Medulla oblongata (tissue), 1 donor: ENCODE data around the gene SLC6A6.

Source experiments
- DNase-seq: peaks from one replicate; pipeline ENCODE4 v3.0.0-alpha.2; 2015; ENCODE audit errors: extremely low spot score

Gene SLC6A6

DNA sequence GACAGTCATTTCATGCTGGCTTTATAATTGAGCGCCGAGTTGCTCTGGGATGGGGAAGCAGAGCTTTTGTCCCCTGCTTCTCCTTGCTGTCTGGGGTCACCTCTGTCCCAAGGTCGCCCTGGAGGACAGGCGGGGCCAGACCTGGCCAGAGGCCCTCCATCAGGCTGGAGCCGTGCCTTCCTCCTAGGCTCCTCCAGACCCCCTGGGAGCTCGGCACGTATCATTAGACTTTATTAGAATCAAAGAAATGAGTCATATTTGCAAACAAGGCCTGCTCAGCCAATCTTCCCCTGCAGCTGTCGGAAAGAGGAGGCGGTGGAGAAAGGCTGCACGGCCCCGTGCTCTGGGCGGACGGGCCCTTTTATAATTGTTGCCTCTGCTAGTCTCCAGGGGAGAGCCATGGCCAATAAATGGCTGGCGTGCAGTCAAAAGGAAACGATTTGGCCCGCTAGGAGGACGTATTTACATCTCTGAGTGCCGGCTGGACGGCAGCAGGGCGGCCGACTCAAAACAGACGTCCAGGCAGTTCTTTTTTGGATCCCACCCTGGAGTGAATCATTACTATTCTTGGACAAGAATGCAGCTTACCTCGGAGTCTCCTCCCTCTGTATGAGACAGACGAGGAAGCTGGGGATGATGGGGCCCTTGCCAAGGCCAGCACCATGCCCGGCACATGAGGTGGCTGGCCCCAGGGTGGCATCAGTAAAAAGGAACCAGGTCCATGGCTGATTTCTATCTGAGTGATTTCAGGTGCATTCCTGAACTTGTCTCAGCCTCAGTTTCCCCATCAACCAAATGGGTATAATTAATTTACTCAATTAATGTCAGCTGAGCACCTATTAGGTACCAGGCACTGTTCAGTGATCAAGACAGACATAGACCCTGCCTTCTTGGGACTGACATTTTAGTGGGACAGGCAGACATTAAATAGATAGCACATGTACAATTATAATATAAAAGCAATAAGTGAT, 50.6 kb downstream of the SLC6A6 start:
- DNase-seq, result peak; percentile 83

DNA sequence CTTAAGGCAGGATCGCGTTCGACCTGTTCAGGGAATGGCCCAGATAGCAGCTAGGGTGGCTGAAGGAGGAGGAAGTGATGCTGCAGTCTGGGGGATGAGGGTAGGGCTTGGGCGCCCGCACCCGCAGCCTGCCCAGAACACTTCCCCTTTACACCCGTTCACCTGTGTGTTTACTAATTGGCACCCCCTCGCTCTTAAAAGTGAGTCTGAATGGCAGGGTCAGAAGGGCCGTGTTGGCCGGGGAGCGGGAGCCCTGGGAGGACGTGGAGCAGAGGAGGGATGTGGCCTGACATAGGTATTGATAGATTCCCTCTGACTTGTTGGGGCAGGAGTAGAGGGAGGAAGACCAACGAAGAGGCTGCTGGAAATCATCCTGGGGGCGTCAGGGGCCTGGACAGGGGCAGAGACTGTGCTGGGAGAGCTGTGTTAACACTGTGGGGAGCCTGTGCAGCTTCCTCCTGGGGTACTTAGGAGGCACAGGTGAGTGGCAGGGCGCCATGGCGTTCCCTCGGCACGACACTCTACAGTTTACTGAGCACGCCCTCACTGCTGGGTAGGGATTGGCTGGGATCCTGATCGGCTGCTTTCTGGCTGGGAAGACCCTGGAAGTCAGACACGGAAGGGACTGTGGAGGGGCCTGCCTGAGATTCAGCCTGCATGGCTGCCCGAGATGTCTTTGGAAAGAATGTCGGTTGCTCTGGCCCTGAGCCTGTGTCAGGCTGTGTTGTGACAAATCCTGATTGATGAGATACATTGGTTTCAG, 51.7 kb downstream of the SLC6A6 start:
- no peak for DNase-seq

DNA sequence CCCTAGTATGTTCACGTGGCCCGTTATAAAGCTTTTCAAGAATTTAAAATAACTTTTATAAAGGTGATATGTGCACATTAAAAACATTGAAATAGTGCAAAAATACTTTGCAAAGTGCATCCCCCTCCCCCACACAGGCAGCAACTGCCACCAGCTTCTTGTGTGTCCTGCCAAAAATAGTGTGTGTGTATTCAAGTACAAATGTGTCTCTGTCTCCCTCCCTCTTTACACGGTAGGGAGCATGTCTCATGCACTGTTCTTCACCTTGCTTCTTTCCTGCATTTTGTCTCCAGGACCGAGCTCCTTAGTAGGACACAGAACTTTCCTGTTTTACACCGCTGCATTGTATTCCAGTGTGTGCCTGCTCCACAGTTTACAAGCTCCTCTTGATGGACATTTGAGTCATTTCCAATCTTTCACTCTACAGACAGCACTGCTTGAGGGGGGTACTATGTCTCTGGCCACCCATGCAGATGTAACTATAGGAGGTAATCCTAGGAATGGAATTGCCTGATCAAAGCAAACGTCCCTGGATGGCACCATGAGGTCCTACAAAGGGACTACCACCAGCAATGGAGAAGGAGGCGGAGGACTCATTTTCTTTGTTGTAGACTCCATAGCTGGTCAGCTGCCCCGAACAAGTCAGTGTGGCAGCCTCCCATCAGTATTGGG, 52.4 kb downstream of the SLC6A6 start:
- DNase-seq, result no peak

DNA sequence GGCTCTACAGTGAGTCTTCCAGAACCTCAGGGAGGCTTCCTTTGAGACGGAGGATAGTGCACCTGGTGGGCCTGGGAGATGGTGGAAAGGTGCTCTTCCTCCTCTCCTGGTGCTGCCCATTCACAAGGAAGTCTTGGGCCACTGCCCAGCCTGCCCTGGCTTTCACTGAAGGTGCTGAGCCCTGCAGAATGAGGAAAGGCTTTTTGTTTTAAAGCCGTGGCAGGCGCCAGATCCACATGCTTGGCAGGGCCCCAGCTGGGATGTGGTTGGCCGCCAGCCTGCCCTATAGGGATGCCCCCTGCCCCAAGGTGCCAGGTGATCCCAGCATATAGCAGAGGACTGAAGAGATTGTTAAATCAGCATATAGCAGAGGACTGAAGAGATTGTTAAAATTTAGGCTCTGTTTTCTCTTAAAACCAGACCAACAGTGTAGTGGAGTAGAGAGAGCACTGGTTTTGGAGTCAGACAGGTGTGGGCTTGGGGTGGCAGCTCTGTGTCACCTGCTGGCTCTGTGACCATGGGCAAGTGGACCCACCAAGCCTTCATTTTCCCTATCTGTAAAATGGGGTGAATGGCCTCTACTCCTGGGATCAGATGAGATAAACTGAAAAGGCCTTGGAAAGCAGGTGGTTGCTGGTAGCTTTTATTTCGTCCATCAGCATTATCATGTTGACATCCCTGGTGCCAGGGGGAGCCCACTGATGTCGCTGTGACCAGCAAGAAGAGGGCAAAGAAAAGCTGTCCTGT, 53.3 kb downstream of the SLC6A6 start:
- no peak for DNase-seq

DNA sequence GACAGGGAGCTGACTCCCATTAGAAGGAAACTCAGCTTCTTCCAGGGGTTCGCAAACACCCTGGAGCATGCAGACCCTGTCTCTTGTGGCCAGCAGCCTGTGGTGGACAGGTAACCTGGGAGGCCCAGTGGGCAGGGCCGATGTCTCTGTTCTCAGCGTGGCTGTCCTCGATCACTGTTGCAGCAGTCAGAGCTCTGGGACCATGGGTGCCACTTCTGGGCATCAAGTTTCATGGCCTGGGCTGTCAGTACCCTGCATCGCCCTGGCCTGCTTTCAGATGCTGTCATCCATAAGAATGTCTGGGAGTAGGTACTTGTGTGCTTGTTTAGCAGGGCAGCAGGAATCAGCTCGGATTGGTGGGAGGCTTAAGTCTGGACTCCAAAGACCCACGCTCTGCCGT, 54.4 kb downstream of the SLC6A6 start:
- DNase-seq, result no peak

DNA sequence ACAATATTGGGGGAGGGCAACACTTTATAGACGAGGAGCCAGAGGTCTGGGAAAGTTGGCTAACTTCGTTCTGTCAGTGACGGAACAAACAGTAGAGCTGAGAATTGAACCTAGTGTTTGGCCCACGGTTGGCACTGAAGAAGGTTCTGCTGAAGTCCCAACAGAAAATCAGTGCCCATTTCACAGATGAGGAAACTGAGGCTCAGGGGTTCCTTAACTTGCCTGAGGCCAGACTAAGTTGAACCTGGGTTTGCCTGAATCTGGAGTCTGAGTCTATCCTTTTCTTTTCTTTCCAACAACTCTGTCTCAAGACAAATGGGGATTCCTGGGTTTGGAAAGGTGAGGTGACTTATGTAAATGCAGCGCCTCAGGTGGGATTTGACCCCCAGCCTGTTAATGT, 55.1 kb downstream of the SLC6A6 start:
- DNase-seq, result no peak

DNA sequence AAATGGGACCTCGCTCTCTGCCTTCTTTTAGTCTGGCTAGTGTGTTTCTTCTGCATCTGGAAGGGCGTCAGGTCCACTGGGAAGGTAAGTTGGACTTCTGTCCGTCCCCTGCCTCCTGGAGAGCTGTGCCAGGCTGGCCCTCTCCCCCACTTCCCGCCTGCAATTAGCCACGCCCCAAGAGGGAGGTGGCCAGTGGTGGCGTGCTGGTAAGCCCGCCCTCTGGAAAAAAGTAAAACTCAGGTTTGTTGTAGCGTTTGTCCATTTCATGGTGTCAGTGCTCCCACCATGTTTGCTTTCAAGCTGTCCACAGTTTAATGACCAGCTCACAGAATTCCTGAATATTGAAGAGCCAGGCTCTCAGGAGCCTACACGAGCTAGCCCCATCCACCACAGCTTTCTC, 55.6 kb downstream of the SLC6A6 start:
- no peak for DNase-seq

DNA sequence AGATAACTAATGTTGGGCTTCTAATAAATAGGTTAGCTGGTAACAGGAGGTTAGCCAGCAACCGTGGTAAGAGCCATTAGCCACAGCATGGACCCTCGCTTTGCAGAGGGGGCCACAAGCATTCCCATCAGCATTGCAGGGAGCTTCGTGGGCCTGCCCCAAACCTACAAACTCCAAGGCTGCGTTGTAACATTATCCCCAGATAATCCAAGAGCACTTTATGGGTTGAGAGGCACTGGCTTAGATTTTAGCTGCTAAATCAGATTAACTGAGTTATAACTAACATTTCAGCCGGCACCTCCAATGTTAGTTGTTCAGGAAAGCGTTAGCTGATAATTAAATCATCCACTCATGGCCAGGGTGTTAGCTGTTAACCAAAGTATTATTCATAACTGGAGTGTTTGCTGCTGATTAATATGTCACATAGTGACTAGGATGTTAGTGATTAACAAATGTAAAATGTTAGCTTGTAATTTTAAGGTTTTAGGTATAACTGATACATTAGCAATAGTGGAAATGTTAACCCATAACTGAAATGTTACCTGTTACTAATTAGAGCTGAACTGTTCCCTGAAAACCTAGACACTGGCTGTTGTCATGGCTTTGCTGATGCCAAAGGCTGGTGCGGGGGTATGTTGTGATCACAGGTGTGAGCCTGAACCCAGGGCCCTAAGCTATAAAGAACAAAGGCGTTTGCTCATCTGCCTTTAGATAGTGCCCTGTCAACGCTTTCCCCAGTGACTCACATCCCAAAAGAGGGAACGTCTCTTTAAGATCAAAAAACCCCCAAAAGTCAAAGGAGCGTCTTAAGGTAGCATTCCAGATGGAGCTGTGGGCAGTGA, 56.2 kb downstream of the SLC6A6 start:
- DNase-seq, result no peak

DNA sequence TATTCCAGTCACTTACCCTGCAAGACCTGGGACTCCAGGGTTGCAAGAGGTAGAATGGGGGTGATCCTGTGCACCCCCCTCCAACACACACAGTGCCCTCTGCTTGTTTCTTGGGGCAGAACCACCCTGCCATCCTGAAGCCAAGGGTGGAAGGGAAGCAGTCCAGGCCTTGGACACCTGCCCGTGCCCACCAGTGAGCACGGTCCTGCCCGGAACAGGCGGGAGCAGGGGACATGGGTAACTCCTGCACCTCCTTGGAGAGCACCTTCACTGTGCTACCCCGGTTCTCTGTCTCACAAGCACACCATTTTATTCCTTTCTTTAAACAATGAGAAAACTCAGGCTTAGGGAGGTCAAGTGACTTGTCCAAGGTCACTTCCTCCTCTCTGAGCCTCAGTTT, 57.0 kb downstream of the SLC6A6 start:
- DNase-seq, result no peak

DNA sequence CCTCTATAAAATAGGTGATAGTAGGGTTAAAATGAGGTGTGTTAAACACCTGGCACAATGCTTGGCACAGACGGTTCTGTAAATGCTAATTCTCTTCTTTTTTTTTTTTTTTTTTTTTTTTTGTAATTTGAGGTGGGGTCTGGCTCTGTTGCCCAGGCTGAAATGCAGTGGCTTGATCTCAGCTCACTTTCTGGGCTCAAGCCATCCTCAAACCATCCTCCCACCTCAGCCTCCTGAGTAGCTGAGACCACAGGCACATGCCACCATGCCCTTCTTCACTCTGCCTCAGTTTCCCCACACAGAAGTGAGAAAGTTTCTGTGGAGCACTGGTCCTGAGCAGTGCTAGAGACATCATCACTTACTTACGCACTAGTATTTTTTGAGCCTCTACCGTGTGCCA, 57.4 kb downstream of the SLC6A6 start:
- DNase-seq, result no peak

DNA sequence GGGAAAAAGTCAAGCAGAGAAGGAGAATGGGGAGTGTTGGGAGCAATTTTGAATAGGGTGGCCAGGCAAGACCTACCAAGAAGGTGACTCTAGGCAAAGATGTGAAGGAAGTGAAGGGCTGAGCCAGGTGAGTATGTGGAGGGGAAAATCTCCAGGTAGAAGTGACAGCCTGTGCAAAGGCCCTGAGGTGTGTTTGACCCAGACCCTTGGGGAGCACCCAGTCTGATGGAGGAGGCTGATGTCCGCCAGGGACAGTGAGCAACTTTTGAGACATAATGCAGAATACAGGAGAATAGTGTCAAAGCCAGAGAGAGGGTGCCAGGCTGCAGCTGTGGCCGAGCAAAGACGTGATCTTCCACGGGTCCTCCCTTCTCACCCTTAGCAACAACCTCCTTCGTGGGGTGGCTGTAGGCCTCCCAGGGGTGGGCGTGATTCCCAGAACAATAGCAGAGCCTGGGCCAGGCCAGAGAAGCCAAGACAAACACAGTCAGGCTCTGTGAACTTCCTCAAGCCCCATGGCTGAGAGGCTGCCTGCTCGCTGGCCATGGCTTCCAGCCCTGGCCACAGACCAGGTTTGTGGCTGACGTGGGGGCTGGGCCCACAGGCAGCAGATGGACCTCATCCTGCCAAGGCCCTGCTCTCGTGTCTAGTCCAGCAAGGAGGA, 58.1 kb downstream of the SLC6A6 start:
- DNase-seq, result peak; percentile 87

DNA sequence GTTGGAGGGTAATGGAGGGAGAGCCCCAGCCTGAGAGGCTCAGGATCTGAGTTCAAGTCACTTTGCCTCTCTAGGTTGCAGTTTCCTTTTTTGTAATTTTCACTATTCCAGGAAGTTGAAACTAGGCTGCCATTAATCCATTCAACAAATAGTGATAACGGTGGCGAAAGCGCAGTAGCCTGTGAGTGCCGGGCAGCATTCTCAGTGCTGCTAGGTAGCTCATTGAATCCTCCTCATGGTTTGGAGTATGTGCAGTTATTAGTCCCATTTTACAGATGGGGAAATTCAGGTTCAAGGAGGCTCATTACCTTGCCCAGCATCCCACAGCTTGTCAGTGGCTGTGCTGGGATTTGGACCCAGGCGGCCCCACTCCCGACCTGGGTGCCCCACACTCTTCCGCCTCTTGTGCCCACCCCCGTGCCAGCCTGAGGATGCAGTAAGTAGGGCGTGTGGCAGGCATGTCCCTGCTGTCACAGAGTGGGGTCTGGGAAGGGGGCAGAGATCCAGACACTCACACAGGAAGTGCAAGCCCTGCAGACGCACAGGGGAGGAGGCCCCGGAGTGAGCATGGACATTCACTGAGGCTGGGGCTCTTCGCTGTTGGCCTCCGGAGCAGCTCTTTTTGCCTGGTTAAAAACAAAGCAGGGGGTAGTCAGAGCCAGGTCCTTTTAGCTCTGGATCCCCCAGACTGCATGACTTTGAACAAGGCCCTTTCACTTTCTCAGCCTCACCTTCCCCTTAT, 58.8 kb downstream of the SLC6A6 start:
- no peak for DNase-seq

DNA sequence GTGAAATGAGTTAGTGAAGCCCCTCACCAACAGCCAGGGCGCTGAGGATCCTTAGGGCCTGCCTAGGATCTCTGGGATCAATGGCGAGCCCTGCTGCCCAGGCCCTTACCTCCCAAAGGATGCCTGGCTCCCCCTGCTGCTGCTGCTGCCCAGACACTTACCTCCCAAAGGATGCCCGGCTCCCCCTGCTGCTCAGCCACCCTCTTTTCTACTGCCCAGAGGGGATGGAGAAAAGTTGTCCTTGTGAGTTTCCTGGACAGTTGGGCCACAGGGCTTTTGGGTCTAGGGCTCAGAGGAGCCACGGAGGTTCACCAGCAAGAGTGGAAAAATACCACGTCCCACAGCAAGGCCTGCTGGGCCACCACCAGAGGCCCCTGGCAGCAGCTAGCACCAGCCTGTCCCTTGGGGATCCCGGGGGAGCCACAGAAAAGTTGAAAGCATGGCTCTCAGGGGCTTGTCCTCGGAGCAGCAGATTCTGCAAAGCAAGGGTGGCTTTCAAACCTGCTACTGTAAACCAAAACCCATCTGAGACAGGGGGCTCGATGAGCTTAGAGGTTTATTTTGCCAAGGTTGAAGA, 59.4 kb downstream of the SLC6A6 start:
- peak; percentile 64 for DNase-seq

DNA sequence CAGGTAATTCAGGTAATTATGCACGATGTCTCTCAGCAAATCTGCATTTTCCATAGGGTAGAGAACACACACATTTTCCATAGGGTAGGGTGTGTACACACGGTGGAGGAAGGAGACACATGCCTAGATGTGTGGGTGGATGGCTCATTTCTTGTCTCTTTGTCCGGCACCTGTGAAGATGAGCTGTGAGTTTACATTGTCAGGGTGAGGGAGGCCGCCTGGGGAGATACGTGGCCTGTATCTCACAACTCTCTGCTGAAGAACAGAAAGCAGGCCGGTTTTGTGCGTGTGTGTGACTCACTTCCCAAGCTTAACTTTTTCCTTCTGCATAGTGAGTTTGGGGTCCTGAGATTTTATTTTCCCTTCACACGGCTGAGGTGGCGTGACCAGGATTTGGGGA, 60.3 kb downstream of the SLC6A6 start:
- no peak for DNase-seq

DNA sequence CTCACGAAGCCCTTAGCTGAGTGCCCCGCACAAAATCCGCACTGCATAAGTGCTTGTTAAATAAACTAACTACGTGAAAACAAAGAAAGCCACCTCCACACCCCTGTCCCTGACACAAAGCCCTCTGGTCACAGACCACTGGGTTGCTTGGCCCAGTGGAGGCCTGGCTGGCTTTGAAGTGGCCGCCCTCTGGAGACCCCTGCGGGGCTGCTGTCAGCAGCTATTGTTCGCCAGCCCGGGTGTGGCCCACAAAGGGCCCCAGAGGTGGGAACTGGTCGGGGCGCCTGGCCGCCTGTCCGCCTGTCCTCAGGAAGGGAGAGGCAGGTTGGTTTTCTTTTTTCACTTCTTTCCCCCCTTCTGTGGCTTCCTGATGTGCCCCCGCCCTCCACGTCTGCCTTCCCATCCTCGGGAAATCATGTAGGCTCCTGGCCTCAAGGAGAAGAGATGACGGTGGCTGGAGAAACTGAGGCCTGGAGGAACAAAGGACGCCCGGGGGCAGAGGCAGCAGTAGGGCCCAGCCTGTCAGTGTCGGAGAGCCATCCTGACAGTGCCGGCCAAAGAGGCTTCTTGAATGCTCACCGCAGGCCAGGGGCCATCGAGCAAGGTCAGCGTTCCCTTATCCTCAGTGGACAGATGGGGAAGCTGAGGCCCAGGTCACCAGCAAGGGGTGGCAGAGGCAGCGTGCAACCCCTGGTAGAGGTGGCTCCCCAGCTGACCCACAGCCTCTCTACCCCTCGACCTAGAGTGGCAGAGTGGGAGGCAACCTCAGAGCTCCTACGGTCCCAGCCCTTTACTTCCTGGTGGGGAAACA, 61.1 kb downstream of the SLC6A6 start:
- no peak for DNase-seq

DNA sequence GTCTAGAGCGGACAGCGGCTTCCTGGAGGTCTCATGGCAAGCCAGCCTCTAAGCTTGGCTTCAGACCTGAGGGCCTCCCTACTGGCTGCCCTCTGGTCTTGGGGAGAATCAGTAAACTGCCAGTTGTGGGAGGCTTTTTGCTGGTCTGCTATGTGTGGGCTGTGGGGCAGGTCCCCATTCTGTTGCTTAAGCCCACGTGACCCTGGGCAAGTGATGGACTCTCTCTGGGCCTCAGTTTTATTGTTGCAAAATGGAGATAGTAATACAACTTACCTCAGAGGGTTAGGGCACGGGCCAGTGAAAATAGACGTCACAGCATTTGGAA, 61.7 kb downstream of the SLC6A6 start:
- no peak for DNase-seq

DNA sequence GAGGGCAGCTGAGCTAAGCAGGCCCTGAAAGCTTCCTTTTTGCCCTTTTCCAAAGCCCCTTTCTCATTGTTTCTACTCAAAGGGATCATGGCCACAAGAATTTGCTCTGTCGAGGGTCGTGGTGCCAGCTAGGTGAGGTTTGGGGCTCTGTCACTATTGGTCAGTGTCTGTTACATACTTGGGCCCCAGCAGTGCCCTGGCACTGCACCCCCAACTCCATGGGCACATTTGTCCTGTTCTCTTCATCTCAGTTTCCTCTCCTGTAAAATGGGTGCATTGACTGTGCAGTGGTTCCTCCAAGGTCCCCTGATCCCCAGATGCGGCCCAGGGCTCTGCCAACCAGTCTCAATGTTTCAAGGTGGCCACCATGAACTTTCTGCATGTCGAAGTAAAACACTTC, 62.1 kb downstream of the SLC6A6 start:
- DNase-seq, result no peak

DNA sequence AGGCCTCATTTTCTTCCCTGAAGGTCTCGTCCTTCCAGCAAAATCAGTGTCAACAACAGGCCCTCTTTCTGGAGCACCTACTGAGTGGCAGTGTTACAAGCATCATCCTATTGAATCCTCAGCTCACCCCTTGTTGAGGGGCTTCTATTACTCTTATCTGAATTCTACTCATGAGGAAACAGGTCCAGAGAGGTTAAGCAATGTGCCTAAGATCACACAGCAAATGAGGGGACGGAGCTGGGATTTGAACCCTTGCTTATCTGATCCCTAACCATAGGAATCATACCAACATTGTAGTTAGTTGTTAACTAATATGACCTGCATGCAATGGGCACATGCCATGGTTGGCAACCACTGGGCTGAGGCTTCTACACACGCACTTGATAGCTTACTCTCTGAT, 63.0 kb downstream of the SLC6A6 start:
- DNase-seq, result no peak
